ENCODE data around the gene PPP1CA.

PPP1CA gene

GRCh38 chr11:67419325-67420049 lies 17.8 kb upstream of the PPP1CA start:
- H3K4me2 ChIP-seq (ENCODE audit: low read length, poor library complexity, severe bottlenecking): peak overlapping the region; percentile 80
- H2AK5ac ChIP-seq (ENCODE audit: low read length, severe bottlenecking): peak overlapping the region; percentile 7
- H3K18ac ChIP-seq (ENCODE audit: low read depth in 1 of 2, low read length in 2 of 2): no peak overlapping the region
- no peak overlapping the region for H3K14ac ChIP-seq (ENCODE audit: low read length in 2 of 2)
- H3K27ac ChIP-seq (ENCODE audit: low read length, poor library complexity, severe bottlenecking): no peak overlapping the region
- H4K91ac ChIP-seq (ENCODE audit: low read length): peak overlapping the region; percentile 25
- H2BK12ac ChIP-seq (ENCODE audit: low read length in 2 of 2): no peak overlapping the region
- no peak overlapping the region for H2AFZ ChIP-seq (ENCODE audit: low read depth, low read length)
- H3K9ac ChIP-seq (ENCODE audit: low read length): no peak overlapping the region
- H3K27me3 ChIP-seq (ENCODE audit: control insufficient read depth in 1 of 2, insufficient read depth in 1 of 2, low read length in 2 of 2): peaks cover 5 to 22% of the 10 kb centered on the region in 2 experiments
- no peak overlapping the region for H2BK5ac ChIP-seq (ENCODE audit: low read depth, low read length, poor library complexity, severe bottlenecking)
- H3K4me3 ChIP-seq (ENCODE audit: insufficient read depth in 1 of 2, low read depth in 1 of 2, low read length in 2 of 2): no peak overlapping the region
- peaks cover 0 to 15% of the 10 kb centered on the region in 2 experiments for H3K36me3 ChIP-seq (ENCODE audit: control insufficient read depth in 1 of 2, insufficient read depth in 2 of 2, low read depth in 1 of 2, low read length in 2 of 2)
- peaks cover 55% of the 10 kb centered on the region for H3K4me1 ChIP-seq (ENCODE audit: control insufficient read depth, insufficient read depth, low read depth, low read length)
- no peaks in the 10 kb centered on the region for H3K9me3 ChIP-seq (ENCODE audit: control insufficient read depth, low read length)
- no peak overlapping the region for H2BK15ac ChIP-seq (ENCODE audit: low read depth, poor library complexity, severe bottlenecking)
- no peak for DNase-seq
- no peak overlapping the region for H4K8ac ChIP-seq (ENCODE audit: low read length)
- no peak overlapping the region for H3K4ac ChIP-seq (ENCODE audit: low read depth in 1 of 2, low read length in 2 of 2)
- H3K23ac ChIP-seq (ENCODE audit: low read length in 2 of 2): no peak overlapping the region
- H3K79me1 ChIP-seq (replicated peaks; ENCODE audit: low read length, poor library complexity, severe bottlenecking): peaks cover 8% of the 10 kb centered on the region
- 96% methylated on average over 21 of the region's 21 CpGs for WGBS
- no peak overlapping the region for H2BK120ac ChIP-seq (ENCODE audit: low read depth, low read length)

GRCh38 chr11:67418476-67419281 lies 17.0 kb upstream of the PPP1CA start:
- H3K14ac ChIP-seq (ENCODE audit: low read length in 2 of 2): no peak overlapping the region
- no peak overlapping the region for H2BK12ac ChIP-seq (ENCODE audit: low read length in 2 of 2)
- H3K18ac ChIP-seq (ENCODE audit: low read depth in 1 of 2, low read length in 2 of 2): no peak overlapping the region
- H2BK15ac ChIP-seq (ENCODE audit: low read depth, poor library complexity, severe bottlenecking): no peak overlapping the region
- H3K4me2 ChIP-seq (ENCODE audit: low read length, poor library complexity, severe bottlenecking): no peak overlapping the region
- H3K4ac ChIP-seq (ENCODE audit: low read depth in 1 of 2, low read length in 2 of 2): no peak overlapping the region
- peak overlapping the region in 1 of 2 experiments; percentile 15 for H3K4me3 ChIP-seq (ENCODE audit: insufficient read depth in 1 of 2, low read depth in 1 of 2, low read length in 2 of 2)
- no peak overlapping the region for H2AFZ ChIP-seq (ENCODE audit: low read depth, low read length)
- peaks cover 5 to 25% of the 10 kb centered on the region in 2 experiments for H3K27me3 ChIP-seq (ENCODE audit: control insufficient read depth in 1 of 2, insufficient read depth in 1 of 2, low read length in 2 of 2)
- peaks cover 54% of the 10 kb centered on the region for H3K4me1 ChIP-seq (ENCODE audit: control insufficient read depth, insufficient read depth, low read depth, low read length)
- no peak overlapping the region for H4K8ac ChIP-seq (ENCODE audit: low read length)
- no peaks in the 10 kb centered on the region for H3K9me3 ChIP-seq (ENCODE audit: control insufficient read depth, low read length)
- H2BK5ac ChIP-seq (ENCODE audit: low read depth, low read length, poor library complexity, severe bottlenecking): no peak overlapping the region
- WGBS: 95% methylated on average over 26 of the region's 26 CpGs
- H2BK120ac ChIP-seq (ENCODE audit: low read depth, low read length): no peak overlapping the region
- H3K27ac ChIP-seq (ENCODE audit: low read length, poor library complexity, severe bottlenecking): no peak overlapping the region
- peaks cover 8% of the 10 kb centered on the region for H3K79me1 ChIP-seq (replicated peaks; ENCODE audit: low read length, poor library complexity, severe bottlenecking)
- H4K91ac ChIP-seq (ENCODE audit: low read length): no peak overlapping the region
- no peak for DNase-seq
- peaks cover 0 to 7% of the 10 kb centered on the region in 2 experiments for H3K36me3 ChIP-seq (ENCODE audit: control insufficient read depth in 1 of 2, insufficient read depth in 2 of 2, low read depth in 1 of 2, low read length in 2 of 2)
- no peak overlapping the region for H3K9ac ChIP-seq (ENCODE audit: low read length)
- peak overlapping the region; percentile 34 for H2AK5ac ChIP-seq (ENCODE audit: low read length, severe bottlenecking)
- H3K23ac ChIP-seq (ENCODE audit: low read length in 2 of 2): no peak overlapping the region

- 89% methylated on average over 12 of the region's 12 CpGs for WGBS
- no peak overlapping the region for H3K4me2 ChIP-seq (ENCODE audit: low read length, poor library complexity, severe bottlenecking)
- H3K18ac ChIP-seq (ENCODE audit: low read depth in 1 of 2, low read length in 2 of 2): no peak overlapping the region
- H3K9ac ChIP-seq (ENCODE audit: low read length): no peak overlapping the region
- H2BK12ac ChIP-seq (ENCODE audit: low read length in 2 of 2): no peak overlapping the region
- peaks cover 8% of the 10 kb centered on the region for H3K79me1 ChIP-seq (replicated peaks; ENCODE audit: low read length, poor library complexity, severe bottlenecking)
- H3K36me3 ChIP-seq (ENCODE audit: control insufficient read depth in 1 of 2, insufficient read depth in 2 of 2, low read depth in 1 of 2, low read length in 2 of 2): peaks cover 0 to 4% of the 10 kb centered on the region in 2 experiments
- H2BK5ac ChIP-seq (ENCODE audit: low read depth, low read length, poor library complexity, severe bottlenecking): no peak overlapping the region
- H3K4me3 ChIP-seq (ENCODE audit: insufficient read depth in 1 of 2, low read depth in 1 of 2, low read length in 2 of 2): no peak overlapping the region
- DNase-seq: no peak
- H4K8ac ChIP-seq (ENCODE audit: low read length): no peak overlapping the region
- H4K91ac ChIP-seq (ENCODE audit: low read length): no peak overlapping the region
- H3K9me3 ChIP-seq (ENCODE audit: control insufficient read depth, low read length): no peaks in the 10 kb centered on the region
- H3K14ac ChIP-seq (ENCODE audit: low read length in 2 of 2): no peak overlapping the region
- H3K4me1 ChIP-seq (ENCODE audit: control insufficient read depth, insufficient read depth, low read depth, low read length): peaks cover 52% of the 10 kb centered on the region
- H2BK120ac ChIP-seq (ENCODE audit: low read depth, low read length): no peak overlapping the region
- no peak overlapping the region for H2AK5ac ChIP-seq (ENCODE audit: low read length, severe bottlenecking)
- no peak overlapping the region for H3K4ac ChIP-seq (ENCODE audit: low read depth in 1 of 2, low read length in 2 of 2)
- H2BK15ac ChIP-seq (ENCODE audit: low read depth, poor library complexity, severe bottlenecking): no peak overlapping the region
- H2AFZ ChIP-seq (ENCODE audit: low read depth, low read length): no peak overlapping the region
- H3K27ac ChIP-seq (ENCODE audit: low read length, poor library complexity, severe bottlenecking): no peak overlapping the region
- peaks cover 15 to 37% of the 10 kb centered on the region in 2 experiments for H3K27me3 ChIP-seq (ENCODE audit: control insufficient read depth in 1 of 2, insufficient read depth in 1 of 2, low read length in 2 of 2)
- no peak overlapping the region for H3K23ac ChIP-seq (ENCODE audit: low read length in 2 of 2)
These were observed 15.8 kb upstream of the PPP1CA start for GRCh38 chr11:67417425-67417824.

All from mesenchymal stem cell (in vitro differentiated cells and primary cell).